AG04450 (cell line): ENCODE data around the gene PDK4. TPM values are rescaled to one million over a fixed set of nuclear protein-coding genes. Genes with fewer than 3 reads are reported as not detected.

Experiments
- CTCF ChIA-PET: fragments of 300-600, 350-600 bp; formaldehyde crosslinking; extraction: SDS; loops from one replicate; lab custom pipeline; 2022; ENCODE audit warnings: antibody characterized with exemption, inconsistent platforms; lab: Charles Lee
- POLR2A ChIA-PET: fragments of 350-600 bp; formaldehyde crosslinking; extraction: SDS; loops from one replicate; lab custom pipeline; 2021; ENCODE audit warnings: antibody characterized with exemption, inconsistent platforms; lab: Yijun Ruan, JAX
- DNase-seq: peaks from one replicate; pipeline ENCODE4 v3.0.0-alpha.2; 2011; ENCODE audit warnings: low read depth, low spot score
- H3K27ac ChIP-seq: one replicate; pipeline ENCODE4 v1.5.1; 2012; ENCODE audit warnings: low read depth, low read length, control low read depth
- H3K27me3 ChIP-seq: one replicate; pipeline ENCODE4 v1.6.0; 2012; ENCODE audit warnings: low read length; ENCODE audit not compliant: control insufficient read depth, insufficient read depth
- H3K4me3 ChIP-seq: 2 replicates; pipeline ENCODE4 v1.5.1; 2011; ENCODE audit warnings: mild to moderate bottlenecking, low read depth, low read length, control low read depth
- H3K9me3 ChIP-seq: 2 replicates; pipeline ENCODE4 v1.5.1; 2012; ENCODE audit warnings: low read length; ENCODE audit not compliant: control insufficient read depth, insufficient read depth
- polyA plus RNA-seq: library from polyadenylated mRNA; depleted of rRNA; stranded (reverse); fragments of >200 nt; gene quantifications from 2 replicates; pipeline ENCODE4 v1.2.3, GENCODE V29; 2011
- TF ChIP-seq, protein P1 (sequence below): IDR thresholded peaks from 2 replicates; pipeline ENCODE4 v1.5.1; 2011; ENCODE audit warnings: low read depth, low read length, control low read depth, inconsistent platforms

PDK4 gene
- polyA plus RNA-seq, 1 experiment = 0.05 TPM

DNA sequence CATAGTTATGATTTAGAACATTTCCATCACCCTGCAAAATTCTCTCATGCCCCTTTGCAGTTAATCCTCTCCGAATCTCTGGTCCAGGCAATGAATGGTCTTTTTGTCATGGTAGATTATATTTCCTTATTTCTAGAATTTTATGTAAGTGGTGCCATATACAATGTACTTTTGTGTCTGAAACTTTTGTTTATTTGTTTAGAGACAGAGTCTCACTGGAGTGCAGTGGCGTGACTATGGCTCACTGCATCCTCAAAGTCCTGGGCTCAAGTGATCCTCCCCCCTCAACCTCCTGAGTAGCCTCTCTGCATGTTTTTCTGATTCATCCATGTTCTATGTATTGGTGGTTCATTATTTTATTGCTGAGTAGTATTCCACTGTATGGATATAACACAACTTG is 23.2 kb upstream of the PDK4 start:
- Histone ChIP-seq H3K9me3 (no peaks in the 10 kb centered on the region), H3K27ac (no peak overlapping the region), H3K27me3 (no peaks in the 10 kb centered on the region), H3K4me3 (no peak overlapping the region)
- TF ChIP-seq, protein P1, sequence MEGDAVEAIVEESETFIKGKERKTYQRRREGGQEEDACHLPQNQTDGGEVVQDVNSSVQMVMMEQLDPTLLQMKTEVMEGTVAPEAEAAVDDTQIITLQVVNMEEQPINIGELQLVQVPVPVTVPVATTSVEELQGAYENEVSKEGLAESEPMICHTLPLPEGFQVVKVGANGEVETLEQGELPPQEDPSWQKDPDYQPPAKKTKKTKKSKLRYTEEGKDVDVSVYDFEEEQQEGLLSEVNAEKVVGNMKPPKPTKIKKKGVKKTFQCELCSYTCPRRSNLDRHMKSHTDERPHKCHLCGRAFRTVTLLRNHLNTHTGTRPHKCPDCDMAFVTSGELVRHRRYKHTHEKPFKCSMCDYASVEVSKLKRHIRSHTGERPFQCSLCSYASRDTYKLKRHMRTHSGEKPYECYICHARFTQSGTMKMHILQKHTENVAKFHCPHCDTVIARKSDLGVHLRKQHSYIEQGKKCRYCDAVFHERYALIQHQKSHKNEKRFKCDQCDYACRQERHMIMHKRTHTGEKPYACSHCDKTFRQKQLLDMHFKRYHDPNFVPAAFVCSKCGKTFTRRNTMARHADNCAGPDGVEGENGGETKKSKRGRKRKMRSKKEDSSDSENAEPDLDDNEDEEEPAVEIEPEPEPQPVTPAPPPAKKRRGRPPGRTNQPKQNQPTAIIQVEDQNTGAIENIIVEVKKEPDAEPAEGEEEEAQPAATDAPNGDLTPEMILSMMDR = no peak
- ChIA-PET POLR2A (no interaction called here), CTCF (no interaction called here)
- no peak for DNase-seq

DNA sequence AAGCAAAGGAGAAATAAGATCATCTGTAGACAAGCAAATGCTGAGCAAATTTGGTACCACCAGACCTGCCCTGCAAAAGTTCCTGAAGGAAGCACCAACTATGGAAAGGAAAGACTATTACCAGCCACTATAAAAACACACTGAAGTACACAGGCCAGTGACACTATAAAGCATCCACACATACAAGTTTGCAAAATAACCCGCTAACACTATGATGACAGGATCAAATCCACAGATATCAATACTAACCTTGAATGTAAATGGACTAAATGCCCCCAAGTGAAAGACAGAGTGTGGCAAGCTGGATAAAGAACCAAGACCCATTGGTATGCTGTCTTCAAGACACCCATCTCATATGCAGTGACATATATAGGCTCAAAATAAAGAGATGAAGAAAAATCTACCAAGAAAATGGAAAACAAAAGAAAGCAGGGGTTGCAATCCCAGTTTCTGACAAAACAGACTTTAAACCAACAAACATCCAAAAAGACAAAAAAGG is 18.2 kb upstream of the PDK4 start:
- no peak for DNase-seq
- H3K27ac ChIP-seq = no peak overlapping the region
- POLR2A ChIA-PET = no interaction called here
- no peak overlapping the region for H3K4me3 ChIP-seq
- H3K27me3 ChIP-seq = no peaks in the 10 kb centered on the region
- H3K9me3 ChIP-seq = no peaks in the 10 kb centered on the region
- CTCF ChIA-PET = no interaction called here
- TF ChIP-seq, protein P1 = no peak

DNA sequence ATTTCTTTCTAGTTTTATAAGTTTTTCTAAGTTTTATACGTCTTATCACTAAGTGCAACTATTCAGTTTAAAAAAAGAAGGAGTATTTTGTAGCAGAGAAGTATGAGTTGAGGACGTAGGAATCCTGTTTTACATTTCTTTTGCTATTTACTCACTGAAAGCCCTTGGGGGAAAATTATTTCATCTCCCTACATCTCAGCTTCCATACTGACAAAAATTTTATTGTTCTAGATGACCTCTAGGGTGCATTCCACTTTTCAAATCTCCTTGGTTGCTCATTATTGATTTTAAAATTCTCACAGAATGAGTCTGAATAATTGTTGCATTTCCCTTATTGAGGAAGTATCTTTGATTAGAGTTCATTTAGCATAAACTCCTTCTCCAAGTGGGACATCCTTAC is 14.9 kb upstream of the PDK4 start:
- ChIA-PET POLR2A (no interaction called here), CTCF (interaction anchor here (1.6 kb wide), 1 partner anchor 72 kb away, joined by 3 read pairs; no protein-coding TSS in a partner anchor)
- no peaks in the 10 kb centered on the region for H3K27me3 ChIP-seq
- no peak overlapping the region for H3K27ac ChIP-seq
- no peaks in the 10 kb centered on the region for H3K9me3 ChIP-seq
- DNase-seq = no peak
- TF ChIP-seq, protein P1 = no peak
- H3K4me3 ChIP-seq = no peak overlapping the region

DNA sequence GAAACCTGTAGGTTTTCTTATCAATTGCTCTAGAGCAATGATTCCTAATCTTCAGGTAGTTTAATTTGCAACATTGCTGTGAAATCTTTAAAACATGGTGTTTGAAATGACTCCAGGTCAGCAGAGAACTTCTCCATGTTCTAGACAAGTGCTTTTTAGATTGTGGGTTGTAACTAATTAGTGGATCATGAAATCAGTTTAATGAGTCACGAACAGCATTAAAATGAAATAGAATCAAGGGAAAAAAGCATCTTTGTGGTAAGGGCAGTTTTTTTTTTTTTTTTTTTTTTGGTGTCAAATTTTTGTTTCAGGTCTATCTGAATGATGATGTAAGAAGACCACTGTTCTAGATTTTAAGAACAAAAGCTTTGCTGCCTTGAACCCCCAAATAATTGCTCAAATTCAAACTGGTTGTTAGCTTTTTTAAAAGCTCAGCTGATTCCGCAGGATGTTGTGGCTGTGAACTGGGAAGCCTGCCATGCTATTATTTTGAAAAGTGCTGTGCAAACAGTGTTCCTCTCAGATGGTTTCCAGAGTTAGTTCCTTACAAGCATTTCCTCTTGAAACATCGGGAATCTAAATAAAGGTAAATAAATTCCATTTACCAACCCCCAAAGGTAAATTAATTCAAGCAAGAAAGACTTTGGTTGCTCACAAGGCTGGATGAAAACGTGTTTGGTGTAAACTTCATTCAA is 13.1 kb upstream of the PDK4 start:
- DNase-seq = no peak
- POLR2A ChIA-PET = interaction anchor here (0.7 to 0.8 kb wide), 3 partner anchors 13 to 74 kb away, joined by 4 to 9 read pairs (median 9); partner anchors contain the start of gene PDK4

More for the DNA sequence above, 13.1 kb upstream of the PDK4 start:
- Histone ChIP-seq H3K4me3 (no peak overlapping the region), H3K27ac (no peak overlapping the region), H3K27me3 (no peaks in the 10 kb centered on the region), H3K9me3 (peaks cover 5% of the 10 kb centered on the region; the same call in 1 of the 2 replicates)
- TF ChIP-seq, protein P1 = no peak
- CTCF ChIA-PET = interaction anchor here (0.6 to 2.2 kb wide), 4 partner anchors 64 to 130 kb away, joined by 4 to 10 read pairs (median 6); no protein-coding TSS in a partner anchor
